Lung microvascular endothelial cell (primary cell): ENCODE measurements around the gene TARS2. TPM values are rescaled to one million over a fixed set of nuclear protein-coding genes. Genes with fewer than 3 reads are reported as not detected.

Experiments used
- DNase-seq, 2 donors: peaks; one replicate each; pipeline versions ENCODE4 v3.0.0 to v3.0.0-alpha.2; 2010; ENCODE audit warnings: low read depth in 2 of 2
- total RNA-seq: library from RNA; depleted of rRNA; stranded (reverse); fragments of >200 nt; gene quantifications from 2 replicates; pipeline ENCODE4 v1.2.1, GENCODE V29; 2014

TARS2 gene, protein sequence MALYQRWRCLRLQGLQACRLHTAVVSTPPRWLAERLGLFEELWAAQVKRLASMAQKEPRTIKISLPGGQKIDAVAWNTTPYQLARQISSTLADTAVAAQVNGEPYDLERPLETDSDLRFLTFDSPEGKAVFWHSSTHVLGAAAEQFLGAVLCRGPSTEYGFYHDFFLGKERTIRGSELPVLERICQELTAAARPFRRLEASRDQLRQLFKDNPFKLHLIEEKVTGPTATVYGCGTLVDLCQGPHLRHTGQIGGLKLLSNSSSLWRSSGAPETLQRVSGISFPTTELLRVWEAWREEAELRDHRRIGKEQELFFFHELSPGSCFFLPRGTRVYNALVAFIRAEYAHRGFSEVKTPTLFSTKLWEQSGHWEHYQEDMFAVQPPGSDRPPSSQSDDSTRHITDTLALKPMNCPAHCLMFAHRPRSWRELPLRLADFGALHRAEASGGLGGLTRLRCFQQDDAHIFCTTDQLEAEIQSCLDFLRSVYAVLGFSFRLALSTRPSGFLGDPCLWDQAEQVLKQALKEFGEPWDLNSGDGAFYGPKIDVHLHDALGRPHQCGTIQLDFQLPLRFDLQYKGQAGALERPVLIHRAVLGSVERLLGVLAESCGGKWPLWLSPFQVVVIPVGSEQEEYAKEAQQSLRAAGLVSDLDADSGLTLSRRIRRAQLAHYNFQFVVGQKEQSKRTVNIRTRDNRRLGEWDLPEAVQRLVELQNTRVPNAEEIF
- total RNA-seq = 8.7 TPM in 2 replicates

DNA sequence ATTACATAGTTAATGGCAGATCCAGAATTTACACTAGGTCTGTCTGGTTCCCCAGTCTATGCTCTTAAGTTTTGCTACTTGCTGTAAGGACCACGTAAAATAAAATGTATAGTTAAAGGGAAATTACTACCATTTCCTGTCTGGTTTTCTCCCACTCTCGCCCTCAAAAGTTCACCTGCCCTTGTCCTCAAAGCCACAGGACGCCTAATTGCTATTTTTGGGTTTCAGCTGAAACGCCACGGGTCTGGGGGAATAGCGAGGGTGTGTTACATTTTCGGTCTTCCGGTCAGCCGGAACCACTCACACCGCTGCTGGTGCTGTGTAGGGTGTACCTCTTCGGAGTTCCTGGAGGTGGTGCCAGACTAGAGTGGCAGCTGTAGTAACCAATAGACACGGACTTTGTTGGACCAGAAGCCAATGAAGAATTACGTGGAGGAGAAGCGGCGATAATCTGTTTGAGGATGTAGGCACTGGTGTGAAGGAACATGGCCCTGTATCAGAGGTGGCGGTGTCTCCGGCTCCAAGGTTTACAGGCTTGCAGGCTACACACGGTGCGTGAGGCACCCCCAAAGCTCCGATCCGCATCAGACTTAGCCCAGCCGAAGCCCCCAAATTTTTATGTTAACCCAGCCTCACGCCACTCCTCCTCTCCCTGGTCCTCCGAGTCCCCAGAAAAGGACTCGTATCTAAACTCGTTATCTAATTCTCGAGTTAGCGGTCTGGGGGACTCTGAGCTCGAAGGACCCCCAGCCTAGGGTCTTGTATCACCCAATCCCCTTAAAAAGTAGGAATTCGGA lies at the start of gene TARS2:
TARS2 (plus strand) TSS at position 454 of the 797 bp plus-strand sequence; CDS start at position 486, 32 bp downstream.
- peak; percentile 98 to 99 for DNase-seq

DNA sequence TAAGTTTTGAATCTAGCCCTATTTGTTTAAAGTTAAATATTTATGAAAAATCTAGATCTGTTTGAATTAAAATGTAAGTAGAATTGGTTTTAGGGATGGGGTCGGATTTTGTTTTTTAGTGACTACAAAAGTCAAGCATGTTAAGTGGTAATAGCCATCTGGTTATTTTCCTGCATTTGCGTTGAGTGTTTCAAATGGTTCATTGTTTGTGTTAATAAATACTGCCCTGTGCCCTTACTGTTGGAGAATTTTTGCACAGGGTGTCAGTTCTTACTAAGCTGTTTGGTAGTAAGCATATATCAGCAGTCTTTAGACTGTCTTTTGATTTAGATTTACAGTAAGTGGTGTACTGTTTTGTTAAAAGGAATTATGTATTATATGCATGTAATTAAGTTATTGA lies 46.1 kb upstream of the TARS2 start:
- DNase-seq = no peak

DNA sequence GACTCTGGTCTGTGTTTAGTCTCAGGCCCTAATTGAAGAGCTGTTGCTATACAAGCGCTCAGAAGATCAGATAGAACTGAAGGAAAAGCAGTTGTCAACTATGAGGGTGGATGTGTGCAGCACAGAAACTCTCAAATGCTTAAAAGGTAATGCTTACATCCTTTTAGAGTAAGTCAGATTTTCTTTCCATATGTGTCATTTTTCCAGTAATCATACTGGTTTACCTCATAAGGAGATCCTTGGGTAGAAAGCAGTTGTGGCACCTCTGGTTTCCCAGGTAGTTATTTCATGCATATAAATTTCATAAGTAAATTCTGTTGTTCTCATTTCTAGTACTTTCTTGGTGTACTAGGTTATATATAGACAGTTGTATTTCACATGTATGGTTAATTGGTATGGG lies 43.0 kb upstream of the TARS2 start:
- DNase-seq = no peak

DNA sequence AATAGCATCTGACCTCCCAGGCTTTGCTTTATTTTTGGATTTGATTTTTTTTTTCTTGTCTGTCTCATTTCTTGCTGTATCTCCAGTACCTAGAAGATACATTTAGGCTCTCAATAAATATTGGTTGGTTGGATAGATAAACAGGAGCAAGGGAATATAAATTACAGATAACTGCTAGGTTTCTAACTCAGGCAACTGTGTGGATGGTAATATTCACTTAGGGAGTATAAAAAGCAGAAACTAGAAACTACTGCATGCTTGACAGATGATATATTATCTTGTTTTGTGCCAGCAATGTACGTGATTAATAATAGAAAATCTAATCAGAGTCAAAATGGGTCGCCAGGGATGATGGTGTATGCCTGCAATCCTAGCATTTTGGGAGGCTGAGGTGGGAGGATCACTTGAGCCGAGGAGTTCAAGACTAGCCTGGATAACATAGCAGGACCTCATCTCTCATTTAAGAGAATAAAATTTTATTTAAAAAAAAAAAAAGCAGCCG lies 31.0 kb upstream of the TARS2 start:
- no peak for DNase-seq

DNA sequence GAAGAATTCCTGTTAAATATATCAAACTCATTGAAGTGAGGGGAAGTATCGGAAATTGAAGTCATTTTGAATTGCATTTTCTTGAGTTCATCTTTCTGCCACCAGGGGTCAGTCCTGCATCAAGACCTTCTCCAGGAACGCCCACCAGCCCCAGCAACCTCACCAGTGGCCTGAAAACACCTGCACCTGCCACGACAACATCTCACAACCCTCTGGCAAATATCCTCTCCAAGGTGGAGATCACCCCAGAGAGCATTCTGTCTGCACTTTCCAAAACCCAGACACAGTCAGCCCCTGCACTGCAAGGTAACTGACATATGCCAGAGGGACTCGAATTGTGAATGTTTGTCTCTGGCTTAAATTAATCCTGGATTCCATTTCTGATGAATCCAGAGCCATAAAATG lies 22.8 kb upstream of the TARS2 start:
- peak; percentile 71 to 76 for DNase-seq

DNA sequence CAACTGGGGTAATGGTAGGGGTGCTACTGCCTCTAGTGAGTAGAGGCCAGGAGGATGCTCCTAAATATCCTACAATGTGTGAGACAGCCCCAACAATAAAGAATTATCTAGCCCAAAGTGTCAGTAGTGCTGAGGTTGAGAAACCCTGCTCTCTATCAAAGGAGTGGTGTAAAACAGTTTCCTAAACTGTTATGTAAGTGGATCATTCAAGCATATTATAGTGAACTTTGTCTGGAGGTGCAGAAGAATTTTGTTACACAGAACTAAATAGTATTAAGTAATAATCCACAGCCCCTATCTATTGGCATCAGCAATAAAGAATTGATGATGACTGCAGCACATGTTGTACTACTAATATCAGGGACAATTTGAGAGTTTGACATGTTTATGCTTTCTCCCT lies 20.3 kb upstream of the TARS2 start:
- DNase-seq = no peak

DNA sequence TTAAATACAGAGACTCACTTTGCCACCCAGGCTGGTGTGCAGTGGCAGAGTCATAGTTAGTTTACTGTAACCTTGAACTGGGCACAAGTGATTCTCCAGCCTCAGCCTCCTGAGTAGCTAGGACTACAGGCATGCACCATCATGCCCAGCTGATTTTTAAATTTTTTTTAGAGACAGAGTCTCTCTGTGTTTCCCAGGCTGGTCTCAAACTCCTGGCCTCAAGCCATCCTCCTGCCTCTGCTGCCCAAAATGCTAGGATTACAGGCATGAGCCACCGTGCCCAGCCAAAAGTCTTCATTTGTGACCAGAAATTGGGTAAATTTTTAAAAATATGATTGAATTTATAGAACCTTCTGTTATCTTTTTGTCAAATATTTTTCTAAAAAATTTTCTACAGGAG lies 17.9 kb upstream of the TARS2 start:
- DNase-seq = no peak

DNA sequence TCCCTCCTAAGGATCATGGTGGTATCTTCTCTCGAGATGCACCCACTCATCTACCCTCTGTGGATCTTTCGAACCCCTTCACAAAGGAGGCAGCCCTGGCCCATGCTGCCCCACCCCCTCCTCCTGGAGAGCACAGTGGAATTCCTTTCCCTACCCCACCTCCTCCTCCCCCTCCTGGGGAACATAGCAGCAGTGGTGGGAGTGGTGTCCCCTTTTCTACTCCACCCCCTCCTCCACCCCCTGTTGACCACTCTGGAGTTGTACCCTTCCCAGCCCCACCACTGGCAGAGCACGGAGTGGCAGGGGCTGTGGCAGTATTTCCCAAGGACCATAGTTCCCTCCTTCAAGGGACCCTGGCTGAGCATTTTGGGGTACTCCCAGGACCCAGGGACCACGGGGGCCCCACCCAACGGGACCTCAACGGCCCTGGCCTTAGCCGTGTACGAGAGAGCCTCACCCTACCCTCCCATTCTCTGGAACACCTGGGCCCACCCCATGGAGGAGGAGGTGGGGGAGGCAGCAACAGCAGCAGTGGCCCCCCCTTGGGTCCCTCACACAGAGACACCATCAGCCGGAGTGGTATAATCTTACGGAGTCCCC lies 14.5 kb upstream of the TARS2 start:
- no peak for DNase-seq

DNA sequence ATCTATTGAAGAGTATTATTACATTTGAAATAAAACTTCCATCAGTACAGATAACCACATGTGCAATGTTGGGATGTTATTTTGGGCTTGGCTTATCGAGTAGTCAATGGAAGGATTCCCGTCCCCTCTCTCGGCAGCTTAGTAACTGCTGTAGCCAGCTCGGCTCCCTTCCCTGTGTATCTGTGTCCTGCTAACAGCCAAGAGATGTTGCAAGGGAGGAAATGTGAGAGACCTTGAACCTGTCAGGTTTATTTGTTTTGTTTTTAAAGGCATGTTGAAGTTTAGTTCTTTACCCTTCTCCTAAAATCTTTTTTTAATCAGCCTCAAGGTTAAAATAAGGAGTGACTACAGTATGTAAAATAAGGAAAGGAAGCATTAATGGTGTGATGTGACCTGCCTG lies 13.6 kb upstream of the TARS2 start:
- no peak for DNase-seq

DNA sequence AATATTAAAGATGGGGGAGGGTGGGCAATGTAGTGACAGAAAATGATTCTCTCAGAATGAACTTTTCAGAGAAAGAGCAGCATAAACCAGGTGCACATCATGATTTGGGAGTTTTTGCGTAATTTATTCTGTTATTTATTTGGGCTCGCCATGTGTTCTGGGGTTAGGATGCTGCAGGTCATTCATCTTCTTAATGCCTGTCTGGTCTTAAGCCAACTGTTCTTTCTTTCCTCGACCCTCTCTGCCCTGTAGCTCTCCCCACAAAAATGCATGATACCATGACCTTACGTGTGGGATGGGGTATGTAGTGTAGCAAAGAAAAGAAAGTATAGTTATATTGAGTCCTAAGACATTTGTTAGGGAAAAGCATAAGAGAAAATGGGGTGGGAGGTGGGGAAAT lies 12.3 kb upstream of the TARS2 start:
- no peak for DNase-seq

DNA sequence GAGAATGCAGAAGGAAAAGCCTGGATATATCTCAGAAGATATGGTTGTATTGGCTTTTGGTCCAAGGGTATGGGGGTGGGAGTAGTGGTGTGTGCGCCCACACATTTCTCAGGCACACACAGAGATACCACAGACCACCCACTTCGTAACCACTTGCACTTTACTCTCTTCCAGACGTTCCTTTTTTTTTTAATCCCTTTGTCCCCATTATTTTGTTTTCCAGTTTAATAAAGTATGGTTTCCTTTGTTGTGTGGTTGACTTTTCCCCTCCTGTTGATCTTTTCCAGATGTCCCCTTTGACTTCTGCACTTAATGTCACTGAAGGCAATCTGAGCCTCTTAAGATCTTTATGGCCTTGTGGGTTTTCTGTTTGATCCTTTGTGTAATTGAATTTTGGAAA lies 10.5 kb upstream of the TARS2 start:
- no peak for DNase-seq

DNA sequence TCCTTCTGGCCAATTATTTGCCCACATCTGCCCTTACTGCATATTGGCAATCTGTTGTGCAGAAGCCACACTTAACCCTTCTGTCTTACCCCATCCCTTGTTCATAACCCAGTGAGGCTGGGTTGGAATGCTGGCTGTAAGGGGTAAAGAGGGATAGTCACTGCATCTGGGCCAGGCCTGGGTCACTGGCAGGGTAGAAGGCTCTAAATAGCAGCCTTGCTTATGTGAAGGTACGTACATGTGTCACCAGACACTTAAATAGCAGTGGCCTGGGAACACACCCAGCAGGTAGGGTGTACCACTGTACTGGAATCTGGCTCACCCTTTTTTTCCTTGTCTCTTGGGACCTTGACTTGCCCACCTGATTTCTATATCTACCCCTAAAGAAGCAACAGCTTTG lies 9.9 kb upstream of the TARS2 start:
- no peak for DNase-seq

DNA sequence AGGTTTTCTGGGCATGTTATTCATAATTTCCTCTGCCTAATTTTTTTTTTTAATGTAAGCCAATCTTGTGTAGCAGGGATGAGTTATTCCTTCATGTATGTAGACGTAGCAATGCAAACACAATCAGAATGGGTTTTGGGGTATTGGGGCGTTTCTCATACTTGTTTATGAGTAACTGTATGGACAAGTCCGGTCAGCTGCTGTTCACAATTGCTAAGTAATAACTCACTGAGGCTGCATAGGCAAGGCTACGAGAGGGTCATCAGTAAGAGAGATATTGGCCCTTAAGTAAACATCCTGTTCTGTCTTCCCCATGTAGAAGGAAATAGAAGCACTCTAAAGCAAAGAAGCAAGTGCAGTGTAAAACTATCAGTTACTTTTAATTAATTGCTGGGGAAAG lies 9.5 kb upstream of the TARS2 start:
- peak in 1 of 2 donors; percentile 57 for DNase-seq

DNA sequence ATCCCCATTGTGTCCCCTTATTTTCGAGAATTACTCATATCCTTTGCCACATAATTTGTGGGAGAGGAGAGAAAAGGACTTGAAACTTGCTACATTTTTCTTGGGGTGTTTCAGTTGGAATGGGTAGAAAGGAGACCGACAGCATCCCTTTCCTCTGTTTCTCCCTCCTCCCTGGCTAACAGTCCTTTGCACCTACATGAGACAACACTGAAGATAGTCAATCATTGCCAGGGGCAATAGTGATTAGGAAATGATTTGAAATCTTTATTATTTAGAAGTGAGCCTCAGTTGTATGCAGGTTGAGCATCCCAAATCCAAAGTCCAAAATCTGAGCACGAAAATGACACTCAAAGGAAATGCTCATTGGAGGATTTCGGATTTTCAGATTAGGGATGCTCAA lies 7.8 kb upstream of the TARS2 start:
- DNase-seq = no peak

DNA sequence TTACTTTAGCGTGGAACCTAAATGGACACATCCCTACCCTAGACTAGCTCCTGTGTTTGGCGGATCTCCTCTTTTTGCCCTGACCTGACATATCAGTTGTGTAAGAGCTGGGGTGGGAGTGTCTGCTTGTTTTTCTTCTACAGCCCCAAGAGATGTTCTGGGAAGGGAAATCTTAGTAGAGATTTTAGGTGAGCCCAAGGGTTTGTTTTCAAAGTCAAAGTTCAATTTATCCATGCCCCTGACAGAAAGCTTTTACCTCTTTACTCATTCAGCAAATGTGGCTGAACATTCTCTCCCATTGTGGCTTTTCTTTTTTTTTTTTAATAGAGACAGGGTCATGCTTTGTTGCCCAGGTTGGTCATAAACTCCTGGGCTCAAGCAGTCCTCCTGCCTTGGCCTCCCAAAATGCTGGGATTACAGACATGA lies 7.3 kb upstream of the TARS2 start:
- DNase-seq = no peak

DNA sequence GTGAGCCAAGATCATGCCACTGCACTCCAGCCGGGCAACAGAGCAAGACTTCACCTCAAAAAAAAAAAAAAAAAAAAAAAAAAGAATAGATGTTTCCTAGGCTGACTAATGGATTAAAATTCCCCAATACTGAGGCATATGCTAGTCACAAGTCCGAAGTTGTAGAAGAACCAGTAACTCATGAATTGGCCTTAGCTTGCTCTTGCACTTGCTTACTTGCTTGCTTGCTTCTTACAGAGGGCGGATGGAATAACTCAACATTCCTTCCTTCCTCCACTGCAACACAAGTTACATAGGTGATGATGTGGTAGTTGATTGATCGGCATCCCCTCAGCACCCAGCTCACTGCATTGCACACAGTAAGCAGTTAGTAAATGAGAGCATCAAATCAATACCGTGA lies 2.8 kb upstream of the TARS2 start:
- DNase-seq = no peak

DNA sequence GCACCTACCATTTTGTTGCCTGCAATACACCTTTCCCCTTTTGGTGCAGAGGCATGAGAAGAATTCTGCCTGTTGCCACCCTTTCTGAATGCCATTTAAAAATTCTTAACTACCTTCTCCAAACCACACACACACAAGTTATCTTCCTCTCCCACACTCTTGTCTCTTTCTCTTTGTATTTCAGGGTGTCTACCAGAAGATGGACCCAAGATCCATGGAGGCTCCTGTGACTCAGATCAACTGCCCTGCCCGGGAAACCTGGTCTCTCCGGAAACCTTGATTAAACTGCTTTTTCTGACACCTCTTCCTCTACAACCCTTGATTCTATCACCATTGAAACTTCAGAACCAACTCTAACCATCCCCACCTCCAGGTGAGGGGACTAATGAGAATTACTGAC lies 2.4 kb upstream of the TARS2 start:
- peak in 1 of 2 donors; percentile 55 for DNase-seq

DNA sequence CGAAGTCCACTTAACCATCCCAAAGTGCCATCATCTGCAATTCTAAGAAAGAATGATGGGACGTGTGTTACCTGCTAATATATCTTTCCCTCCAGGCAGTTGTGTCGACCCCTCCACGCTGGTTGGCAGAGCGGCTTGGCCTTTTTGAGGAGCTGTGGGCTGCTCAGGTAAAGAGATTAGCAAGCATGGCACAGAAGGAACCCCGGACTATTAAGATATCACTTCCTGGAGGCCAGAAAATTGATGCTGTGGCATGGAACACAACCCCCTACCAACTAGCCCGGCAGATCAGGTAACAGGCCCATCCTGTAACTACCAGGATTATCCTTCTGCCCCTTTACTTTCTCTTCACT lies 520 bp downstream of the TARS2 start:
- no peak for DNase-seq

DNA sequence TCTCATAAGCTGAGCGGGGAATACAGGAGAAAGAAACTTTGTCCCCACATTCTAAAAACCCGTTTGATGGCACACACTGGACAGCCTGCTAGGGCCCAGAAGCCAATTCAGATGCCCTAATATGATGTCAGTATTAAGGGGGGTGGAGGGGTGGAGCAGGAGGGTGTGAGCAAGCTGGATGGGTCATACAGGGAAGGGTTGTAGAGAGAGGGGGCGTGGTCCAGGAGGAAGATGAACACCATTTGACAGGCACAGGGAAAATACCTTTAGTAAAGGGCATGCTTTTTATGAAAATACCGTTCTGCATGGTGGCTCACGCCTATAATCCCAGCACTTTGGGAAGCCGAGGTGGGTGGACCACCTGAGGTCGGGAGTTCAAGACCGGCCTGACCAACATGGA lies 6.0 kb downstream of the TARS2 start:
- DNase-seq = no peak

DNA sequence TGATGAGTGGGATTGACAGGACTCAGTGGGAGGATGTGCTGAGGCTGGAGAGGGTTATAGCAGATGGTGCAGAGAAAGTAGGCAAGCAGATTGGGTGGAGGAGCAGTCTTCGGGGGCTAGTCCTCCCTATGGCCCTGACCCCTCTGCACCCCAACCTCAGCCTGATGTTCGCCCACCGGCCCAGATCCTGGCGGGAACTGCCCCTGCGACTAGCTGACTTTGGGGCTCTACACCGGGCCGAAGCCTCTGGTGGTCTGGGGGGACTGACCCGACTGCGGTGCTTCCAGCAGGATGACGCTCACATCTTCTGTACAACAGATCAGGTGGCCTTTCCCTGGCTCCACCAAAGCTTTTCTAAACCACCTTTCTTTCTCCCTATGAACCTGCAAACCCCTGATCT lies 11.1 kb downstream of the TARS2 start:
- no peak for DNase-seq

DNA sequence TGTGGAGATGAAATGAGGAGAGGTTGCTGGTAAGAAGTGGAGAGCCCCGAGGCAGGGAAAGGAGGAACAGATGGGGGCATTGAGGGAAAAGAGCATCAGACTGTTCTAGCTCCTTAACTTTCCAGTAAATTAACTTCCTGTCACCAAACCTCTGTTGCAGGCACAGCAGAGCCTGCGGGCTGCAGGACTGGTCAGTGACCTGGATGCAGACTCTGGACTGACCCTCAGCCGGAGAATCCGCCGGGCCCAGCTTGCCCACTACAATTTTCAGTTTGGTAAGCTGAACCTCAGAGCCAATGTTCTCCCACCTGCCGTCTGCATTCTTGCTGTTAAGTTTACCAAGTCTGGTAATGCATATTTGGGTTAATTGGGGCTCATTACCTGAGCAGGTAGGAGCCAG lies 18.2 kb downstream of the TARS2 start:
- DNase-seq = no peak
